ENCODE data around the gene EHD2. TPM values are rescaled to one million over a fixed set of nuclear protein-coding genes. Genes with fewer than 3 reads are reported as not detected.

The EHD2 gene
- polyA plus RNA-seq, 4 donors, result 32.1 to 106 (median 35.1) TPM

DNA sequence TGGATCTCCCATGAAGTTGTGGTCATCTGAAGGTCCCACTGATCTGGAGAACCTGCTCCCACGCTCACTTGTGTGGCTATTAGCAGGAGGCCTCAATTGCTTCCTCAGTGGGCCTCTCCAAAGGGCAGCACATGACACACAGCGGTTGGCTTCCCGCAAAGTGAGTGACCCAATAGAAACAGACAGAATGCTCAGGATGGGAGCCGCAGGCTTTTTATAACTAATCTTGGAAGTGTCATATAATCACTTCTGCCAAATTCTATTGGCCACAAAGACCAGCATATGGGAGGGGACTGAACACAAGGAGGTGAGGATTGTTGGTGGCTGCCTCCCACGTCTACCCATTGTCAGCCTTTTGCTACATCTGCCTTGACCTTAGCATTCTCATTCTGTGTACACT is 22.1 kb upstream of the EHD2 start:
- DNase-seq (ENCODE audit: low read depth in 4 of 4, low spot score in 3 of 4), result no peak

DNA sequence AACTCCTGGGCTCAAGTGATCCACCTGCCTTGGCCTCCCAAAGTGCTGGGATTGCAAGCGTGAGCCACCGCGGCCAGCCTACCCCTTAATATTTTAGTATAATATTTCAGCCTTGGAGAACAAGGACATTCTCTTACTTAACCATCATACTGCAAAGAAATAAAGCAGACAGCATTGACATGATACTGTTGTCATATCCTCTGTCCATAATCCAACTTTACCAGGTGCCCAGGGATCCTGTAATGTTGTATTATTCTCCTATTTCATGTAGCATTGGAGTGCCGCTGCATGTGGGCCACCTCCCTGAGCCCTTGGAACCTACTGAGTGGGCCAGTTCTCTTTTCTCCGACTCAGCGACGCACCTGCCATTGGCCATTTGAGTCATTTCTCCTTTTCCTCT is 21.4 kb upstream of the EHD2 start:
- no peak for DNase-seq (ENCODE audit: low read depth in 4 of 4, low spot score in 3 of 4)

DNA sequence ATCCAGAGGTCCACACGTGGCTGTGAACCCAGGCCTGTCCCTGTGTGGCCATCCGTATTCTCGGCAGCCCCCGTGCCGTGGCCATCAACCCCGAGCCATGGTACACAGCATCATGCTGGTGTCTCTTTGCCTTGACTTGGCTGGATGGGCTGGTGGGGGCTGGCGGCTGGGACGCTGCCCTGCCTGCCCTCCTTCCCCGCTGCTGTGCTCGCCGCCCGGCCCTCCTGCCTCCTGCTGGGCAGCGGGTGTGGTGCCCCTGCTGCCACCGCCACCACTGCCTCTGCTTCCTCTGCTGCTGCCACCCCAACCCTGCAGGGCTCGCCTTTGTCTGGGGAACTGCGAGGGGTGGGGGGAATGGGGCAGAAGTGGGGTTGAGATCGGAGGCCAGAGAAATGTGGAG is 19.7 kb upstream of the EHD2 start:
- no peak for DNase-seq (ENCODE audit: low read depth in 4 of 4, low spot score in 3 of 4)

DNA sequence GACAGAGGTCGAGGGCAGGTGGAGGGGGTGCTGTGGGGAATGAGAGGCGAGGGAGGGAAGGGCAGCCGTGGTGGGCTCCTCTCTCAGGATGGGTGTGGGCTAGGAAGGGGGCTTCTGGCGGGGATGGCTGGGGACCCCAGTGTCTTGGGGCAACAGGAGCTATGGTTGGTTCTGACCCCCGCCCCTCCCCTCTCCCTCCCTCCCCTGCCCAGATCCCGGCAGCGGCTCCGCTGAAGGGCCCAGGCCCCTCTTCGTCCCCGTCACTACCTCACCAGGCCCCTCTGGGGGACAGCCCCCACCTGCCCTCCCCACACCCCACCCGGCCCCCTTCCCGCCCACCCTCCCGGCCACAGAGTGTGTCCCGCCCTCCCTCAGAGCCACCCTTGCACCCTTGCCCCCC is 19.3 kb upstream of the EHD2 start:
- DNase-seq (ENCODE audit: low read depth in 4 of 4, low spot score in 3 of 4), result no peak

DNA sequence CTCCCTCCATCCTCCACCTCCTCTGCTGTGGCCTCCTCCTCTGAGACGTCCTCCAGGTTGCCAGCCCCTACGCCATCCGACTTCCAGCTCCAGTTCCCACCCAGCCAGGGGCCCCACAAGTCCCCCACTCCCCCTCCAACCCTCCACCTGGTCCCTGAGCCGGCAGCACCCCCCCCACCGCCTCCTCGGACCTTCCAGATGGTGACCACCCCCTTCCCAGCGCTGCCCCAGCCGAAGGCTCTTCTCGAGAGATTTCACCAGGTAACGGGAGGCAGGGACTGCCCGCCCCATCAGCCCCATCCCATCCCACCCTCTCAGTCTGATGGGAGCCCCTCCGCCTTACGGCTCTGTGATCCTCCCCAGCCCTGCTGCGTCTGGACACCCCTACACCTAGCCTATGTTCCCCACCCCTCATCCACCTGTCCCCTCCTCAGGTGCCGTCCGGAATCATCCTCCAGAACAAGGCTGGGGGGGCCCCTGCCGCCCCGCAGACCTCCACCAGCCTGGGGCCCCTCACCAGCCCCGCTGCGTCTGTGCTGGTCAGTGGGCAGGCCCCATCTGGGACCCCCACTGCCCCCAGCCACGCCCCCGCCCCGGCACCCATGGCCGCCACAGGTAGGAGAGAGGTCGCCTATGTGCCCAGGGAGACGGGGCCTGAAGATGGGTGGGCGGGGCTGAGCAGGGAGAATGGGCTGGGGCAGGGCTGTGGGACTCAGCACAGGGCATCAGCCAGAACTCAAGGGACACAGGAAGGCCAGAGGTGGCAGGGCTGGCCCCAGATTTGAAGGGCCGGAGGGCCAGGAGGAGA is 18.6 kb upstream of the EHD2 start:
- no peak for DNase-seq (ENCODE audit: low read depth in 4 of 4, low spot score in 3 of 4)

DNA sequence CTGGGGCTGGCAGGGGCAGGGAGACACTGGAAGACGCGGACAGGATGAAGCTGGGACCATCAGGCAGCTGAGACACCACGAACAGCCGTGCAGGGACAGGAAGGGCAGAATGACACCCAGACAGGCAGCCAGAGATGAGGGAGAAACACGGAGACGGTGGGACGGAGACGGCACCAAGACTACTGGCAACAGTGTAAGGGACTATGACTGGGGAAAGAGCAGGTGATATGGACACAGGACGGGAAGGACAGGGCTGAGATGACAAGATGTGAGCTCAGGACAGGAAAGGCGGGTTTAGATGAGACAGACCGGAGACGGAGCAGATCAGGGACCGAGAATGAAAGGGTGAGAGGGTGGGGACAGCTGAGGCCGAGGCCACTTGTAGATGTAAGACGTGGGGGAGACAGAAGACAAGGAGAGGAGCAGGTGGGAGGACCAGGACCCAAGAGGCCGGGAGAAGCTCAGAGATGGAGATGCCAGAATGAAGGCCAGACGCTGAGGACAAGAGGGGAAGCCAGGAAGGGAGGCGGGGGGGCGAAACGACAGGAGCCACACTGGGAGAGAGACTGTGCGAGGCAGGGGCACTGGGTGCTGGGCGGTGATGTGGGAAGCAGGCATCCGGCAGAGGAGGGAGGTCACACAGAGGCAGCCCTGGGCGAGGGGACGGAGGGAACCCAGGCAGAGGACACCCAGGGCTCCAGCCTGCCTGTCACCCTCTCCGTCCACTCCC is 17.5 kb upstream of the EHD2 start:
- DNase-seq (ENCODE audit: low read depth in 4 of 4, low spot score in 3 of 4), result no peak

DNA sequence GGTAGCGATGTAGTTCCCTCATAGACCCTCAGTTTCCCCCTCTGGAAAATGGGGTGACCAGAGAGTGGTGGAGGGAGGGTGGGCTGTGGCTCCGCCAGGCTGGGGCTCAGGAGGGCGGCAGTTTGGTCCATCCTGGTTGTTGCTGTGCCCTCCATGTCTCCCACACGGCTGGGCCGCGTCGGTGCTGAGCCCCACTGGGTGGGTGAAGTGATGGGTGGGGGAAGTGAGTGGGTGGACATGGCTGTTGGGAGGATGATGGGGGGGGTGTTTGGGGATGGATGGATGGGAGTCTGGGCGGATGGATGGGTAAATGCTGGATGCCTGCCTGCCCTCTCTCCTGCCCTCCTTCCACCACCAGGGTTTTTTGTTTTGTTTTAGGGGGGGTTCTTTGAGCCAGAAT is 16.6 kb upstream of the EHD2 start:
- no peak for DNase-seq (ENCODE audit: low read depth in 4 of 4, low spot score in 3 of 4)

DNA sequence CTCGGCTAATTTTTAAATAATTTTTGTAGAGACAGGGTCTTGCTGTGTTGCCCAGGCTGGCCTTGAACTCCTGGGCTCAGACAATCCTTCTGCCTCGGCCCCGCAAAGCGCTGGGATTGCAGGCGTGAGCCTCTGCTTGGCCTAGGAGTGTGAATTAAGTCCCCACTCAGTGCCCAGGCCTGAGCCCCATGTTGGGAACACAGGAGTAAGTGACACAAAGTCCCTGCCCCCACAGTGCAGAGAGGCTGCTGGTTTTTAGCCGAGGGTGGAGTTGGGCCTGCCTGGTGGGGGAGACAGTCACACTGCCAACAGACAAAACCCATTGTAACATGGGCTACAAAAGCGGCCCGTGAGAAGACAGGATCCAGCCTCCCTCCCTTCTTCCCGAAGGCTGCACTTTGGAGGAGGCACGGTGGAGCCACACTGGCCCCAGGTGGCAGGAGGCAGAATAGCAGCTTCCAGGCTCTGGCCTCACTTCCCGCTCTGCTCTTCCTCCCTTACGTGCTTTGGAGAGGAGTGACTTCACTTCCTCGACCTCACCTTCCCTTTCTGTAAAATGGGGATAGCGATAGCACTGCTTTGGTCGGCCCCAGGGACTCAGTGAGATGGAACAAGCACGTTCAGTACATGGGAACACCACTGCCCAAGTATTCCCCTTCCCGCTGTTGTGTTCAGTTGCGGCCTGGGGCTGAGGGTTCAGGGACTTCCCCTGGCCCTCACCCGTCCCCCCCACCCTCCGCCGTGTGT is 15.2 kb upstream of the EHD2 start:
- DNase-seq (ENCODE audit: low read depth in 4 of 4, low spot score in 3 of 4), result peak in 3 of 4 donors; percentile 33 to 42 (median 39)

DNA sequence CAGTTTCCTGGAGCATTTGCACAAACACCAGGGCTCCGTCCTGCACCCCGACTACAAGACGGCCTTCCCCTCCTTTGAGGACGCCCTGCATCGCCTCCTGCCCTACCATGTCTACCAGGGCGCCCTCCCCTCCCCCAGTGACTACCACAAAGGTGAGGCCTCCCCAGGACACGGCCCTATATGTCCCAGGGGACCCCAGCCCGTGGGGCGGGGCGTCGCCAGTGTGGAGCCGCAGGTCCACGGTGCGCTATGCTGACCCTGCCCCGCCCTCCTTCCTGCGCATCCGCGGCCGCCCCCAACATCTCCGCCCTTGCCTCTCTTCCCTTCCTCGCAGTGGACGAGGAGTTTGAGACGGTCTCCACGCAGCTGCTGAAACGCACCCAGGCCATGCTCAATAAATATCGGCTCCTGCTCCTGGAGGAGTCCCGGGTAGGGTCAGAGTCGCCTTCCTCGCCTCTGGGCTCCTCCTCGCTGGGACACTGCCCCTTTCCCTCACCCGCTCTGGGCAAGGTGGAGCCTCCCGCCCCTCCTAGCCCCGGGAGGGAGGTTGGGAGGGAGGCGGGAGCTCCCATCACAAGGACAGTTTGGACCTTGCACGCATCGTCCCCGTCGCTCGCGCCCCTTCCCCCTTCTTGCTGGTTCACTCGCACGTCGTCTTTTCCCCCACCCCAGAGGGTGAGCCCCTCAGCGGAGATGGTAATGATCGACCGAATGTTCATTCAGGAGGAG is 14.4 kb upstream of the EHD2 start:
- no peak for DNase-seq (ENCODE audit: low read depth in 4 of 4, low spot score in 3 of 4)

DNA sequence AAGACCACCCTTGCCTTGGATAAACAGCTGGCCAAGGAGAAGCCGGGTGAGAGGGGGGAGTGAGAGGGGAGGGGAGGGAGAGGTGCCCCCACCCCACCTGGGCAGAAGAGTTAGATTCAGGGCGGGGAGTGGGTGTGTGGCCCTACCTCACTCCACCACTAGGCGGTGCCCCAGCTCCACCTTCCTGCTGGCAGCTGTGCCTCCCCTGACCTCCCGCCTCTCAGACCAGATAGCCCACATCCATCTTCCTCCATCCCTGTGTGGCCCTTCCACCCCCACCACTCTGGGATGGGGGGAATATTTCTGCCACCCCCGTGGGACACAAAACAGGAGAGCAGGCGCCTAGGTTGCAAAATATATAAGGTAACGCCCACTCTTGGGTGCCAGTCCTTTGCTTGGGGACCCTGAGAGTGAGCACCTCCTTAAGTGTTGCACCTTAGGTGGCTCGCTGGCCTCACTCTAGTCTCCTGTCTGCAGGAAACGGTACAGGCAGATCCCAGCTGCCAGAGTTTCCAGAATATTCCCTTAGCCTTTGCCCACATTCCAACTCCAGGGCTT is 13.8 kb upstream of the EHD2 start:
- no peak for DNase-seq (ENCODE audit: low read depth in 4 of 4, low spot score in 3 of 4)

DNA sequence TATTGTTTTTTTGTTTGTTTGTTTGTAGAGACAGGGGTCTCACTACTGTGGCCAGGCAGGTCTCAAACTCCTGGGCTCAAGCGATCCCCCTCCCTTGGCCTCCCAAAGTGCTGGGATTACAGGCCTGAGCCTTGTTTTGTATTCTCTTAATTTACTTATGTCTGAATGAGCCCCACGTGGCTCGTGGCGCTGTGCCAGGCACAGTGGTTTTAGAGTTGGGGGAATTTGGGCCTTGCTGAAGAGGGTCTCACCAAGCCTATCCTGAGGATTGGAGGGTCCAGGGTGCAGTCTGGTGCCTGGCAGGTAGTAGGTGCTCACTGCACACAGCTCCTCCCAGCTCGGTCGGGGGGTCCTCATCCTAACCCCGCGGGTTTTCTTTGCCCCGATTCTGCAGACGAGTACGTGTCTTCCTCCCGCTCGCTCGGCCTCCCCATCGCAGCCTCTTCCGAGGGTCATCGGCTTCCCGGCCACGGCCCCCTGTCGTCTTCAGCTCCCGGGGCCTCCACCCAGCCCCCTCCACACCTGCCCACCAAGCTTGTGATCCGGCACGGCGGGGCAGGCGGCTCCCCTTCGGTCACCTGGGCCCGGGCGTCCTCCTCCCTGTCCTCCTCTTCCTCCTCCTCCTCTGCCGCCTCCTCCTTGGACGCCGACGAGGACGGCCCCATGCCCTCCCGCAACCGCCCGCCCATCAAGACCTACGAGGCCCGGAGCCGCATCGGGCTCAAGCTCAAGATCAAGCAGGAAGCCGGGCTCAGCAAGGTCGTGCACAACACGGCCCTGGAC is 12.1 kb upstream of the EHD2 start:
- DNase-seq (ENCODE audit: low read depth in 4 of 4, low spot score in 3 of 4), result no peak

DNA sequence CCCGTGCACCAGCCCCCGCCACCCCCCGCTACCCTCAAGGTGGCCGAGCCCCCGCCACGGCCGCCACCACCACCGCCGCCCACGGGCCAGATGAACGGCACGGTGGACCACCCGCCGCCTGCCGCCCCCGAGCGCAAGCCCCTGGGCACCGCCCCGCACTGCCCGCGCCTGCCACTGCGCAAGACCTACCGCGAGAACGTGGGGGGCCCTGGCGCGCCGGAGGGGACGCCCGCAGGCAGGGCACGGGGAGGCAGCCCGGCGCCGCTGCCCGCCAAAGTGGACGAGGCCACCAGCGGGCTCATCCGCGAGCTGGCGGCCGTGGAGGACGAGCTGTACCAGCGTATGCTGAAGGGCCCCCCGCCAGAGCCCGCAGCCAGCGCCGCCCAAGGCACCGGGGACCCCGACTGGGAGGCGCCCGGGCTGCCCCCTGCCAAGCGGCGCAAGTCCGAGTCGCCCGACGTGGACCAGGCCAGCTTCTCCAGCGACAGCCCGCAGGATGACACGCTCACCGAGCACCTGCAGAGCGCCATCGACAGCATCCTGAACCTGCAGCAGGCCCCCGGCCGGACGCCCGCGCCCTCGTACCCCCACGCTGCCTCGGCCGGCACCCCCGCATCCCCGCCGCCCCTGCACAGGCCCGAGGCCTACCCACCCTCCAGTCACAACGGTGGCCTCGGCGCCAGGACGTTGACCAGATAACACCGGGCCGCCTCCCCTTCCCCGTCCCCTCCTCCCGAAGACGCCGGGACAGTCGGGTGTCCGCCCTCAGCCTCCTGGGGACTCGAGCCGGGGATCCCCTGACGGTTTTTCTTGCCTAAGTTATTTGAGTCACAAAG is 11.3 kb upstream of the EHD2 start:
- no peak for DNase-seq (ENCODE audit: low read depth in 4 of 4, low spot score in 3 of 4)

DNA sequence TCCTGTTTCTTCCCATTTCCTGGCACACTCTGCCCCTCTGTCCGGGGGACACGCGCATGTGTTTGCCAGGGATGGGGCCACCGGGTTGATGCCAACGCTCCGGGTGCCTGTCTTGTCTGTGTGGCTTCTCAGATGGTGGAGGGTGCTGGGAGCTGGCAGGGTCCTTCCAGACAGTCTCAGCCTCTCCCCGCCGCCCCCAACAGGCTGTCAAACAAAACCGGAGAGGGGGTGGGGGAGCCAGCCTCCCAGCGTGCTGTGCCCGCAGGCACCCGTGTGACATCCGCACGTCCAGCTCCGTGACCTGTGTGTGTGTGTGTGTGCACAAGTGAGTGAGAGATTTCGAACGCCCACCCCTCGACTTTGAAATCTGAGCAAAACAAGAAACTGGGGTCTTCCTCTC is 10.6 kb upstream of the EHD2 start:
- no peak for DNase-seq (ENCODE audit: low read depth in 4 of 4, low spot score in 3 of 4)

DNA sequence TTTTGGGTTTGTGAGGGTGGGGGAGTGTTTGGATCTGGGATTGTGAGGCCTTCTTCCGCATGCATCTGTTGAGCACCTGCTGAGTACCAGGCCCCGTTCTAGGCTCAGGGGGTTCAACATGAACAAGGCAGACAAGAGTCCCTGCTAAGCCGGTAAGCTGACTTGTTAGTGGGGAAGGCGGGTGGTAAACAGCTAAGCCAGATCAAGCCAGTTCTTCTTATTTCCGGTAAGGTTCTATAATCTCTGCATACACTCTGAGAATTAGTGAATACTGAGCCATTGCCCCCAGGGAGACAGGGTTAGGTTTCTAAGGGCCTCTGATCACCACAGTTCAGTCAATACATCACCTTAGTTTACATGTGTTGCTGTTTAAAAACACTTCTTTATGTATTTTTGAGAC is 9.9 kb upstream of the EHD2 start:
- DNase-seq (ENCODE audit: low read depth in 4 of 4, low spot score in 3 of 4), result no peak

DNA sequence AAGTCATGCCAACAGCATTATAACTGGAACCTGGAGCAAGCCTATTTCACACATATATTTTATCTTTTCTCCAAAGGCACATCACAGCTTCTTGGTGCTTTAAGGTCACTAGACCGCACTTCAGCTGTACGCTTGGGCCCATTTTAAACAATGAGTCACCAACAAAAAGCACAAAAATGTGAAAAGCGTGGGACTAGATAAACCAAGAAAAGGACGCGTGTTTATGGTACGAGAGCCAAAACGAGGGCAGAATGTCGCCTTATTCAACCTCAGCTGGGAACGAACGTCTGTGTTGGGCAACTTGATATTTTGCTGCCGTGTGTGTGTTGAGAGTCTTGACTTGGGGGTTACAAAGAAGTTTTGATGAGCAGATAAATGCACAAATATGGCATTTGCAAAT is 9.2 kb upstream of the EHD2 start:
- DNase-seq (ENCODE audit: low read depth in 4 of 4, low spot score in 3 of 4), result no peak

DNA sequence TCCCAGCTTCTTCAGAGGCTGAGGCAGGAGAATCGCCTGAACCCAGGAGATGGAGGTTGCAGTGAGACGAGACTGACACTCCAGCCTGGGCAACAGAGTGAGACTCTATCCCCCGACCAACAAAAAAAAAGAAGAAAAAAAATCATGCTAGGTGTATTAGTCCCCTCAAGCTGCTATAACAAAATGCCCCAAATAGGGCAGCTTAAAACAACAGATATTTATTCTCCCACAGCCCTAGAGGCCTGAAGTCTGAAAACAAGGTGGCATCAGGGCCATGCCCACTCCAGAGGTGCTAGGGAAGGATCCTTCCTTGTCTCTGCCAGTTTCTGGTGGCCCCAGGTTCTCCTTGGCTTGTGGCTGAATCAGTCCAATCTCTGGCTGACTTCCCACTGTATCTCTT is 8.6 kb upstream of the EHD2 start:
- no peak for DNase-seq (ENCODE audit: low read depth in 4 of 4, low spot score in 3 of 4)

DNA sequence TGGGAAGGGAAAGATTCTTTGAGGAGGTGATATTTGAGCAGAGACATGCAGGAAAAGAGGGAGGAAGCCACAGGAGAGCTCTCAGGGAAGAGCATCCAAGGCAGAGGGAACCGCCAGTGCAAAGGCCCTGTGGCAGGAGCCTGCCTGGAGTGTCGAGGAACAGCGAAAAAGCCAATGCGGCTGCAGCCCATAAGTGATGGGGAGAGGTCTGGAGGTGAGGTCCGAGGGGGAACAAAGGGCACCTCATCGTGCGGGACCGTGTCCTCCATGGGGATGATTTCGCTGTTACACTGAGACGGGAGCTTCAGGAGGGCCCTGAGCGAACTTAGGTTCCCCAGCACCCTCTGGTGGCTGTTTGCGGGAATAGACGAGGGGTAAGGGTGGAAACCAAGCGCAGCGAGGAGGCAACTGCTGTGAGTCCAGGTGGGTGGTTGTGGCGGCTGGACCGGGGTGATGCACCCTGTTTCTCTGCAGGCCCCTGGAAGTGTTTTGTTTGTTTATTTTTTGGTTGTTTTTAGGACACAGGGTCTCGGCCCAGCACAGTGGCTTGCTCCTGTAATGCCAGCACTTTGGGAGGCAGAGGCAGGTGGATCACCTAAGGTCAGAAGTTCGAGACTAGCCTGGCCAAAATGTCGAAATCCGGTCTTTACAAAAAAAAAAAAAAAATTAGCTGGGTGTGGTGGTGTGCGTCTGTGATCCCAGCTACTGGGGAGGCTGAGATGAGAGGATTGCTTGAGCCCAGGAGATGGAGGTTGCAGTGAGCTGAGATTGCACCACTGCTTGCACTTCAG is 5.9 kb upstream of the EHD2 start:
- peak in 2 of 4 donors; percentile 32 to 46 for DNase-seq (ENCODE audit: low read depth in 4 of 4, low spot score in 3 of 4)

DNA sequence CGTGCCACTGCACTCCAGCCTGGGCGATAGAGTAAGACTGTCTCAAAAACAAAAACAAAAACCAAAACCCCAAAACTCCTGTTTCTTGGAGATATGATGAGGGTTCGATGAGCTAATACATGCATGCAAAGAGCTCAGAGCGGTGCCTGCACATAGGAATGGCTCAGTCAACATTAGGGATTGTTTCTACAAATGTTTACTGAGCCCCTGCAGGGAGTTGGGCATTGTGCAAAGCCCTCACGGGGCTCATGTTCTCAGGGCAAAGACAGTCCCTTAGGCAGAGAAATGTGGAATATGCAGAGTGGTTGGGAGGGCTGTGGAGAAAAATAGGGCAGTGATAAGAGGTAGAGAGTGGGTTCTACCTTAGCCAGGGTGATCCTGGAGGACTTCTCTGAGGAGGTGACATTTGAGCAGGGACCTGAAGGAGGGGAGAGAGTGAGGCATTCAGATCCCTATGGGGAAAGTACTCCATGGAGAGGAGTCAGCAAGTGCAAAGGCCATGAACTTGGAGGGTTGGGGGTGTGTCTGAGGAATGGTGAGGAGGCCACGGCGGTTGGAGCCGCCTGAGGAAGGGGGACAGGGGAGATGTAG is 1.5 kb upstream of the EHD2 start:
- DNase-seq (ENCODE audit: low read depth in 4 of 4, low spot score in 3 of 4), result no peak

All from left renal pelvis (tissue), 4 donors.